Progenitor cell of endocrine pancreas (in vitro differentiated cells): Measurements from ENCODE around the gene AP1AR. TPM values are rescaled to one million over a fixed set of nuclear protein-coding genes. Genes with fewer than 3 reads are reported as not detected.

Source experiments
- DNase-seq: peaks from one replicate; pipeline ENCODE4 v3.0.0; 2021; ENCODE audit warnings: low spot score; ENCODE audit not compliant: unreplicated experiment
- H3K27ac Mint-ChIP-seq: 2 replicates; pipeline ENCODE4 v1.8.0; 2021; ENCODE audit warnings: mild to moderate bottlenecking, moderate library complexity, mixed read lengths
- H3K27me3 Mint-ChIP-seq: 2 replicates; pipeline ENCODE4 v1.8.0; 2021; ENCODE audit warnings: mixed read lengths
- H3K36me3 Mint-ChIP-seq: 2 replicates; pipeline ENCODE4 v1.8.0; 2022; ENCODE audit warnings: mixed read lengths; ENCODE audit not compliant: insufficient read depth
- H3K4me1 Mint-ChIP-seq: 2 replicates; pipeline ENCODE4 v1.8.0; 2021; ENCODE audit warnings: low read depth, mixed read lengths
- H3K4me3 Mint-ChIP-seq: 2 replicates; pipeline ENCODE4 v1.8.0; 2021; ENCODE audit warnings: low read depth, mild to moderate bottlenecking, moderate library complexity, mixed read lengths
- H3K9me3 Mint-ChIP-seq: 2 replicates; pipeline ENCODE4 v1.8.0; 2021; ENCODE audit warnings: low read depth, mixed read lengths
- total RNA-seq: library from RNA; stranded (reverse); gene quantifications from 2 replicates; pipeline ENCODE4 v1.2.1, GENCODE V29; 2021
- TF ChIP-seq, protein P1 (sequence below): fragments of 200-600 bp; sonication (generic); IDR thresholded peaks from one replicate; pipeline ENCODE4 v1.5.0; 2021; ENCODE audit warnings: antibody characterized with exemption, mild to moderate bottlenecking; ENCODE audit not compliant: unreplicated experiment

The AP1AR gene
- total RNA-seq, 1 donor from 2014 or later: 17.0 TPM

DNA sequence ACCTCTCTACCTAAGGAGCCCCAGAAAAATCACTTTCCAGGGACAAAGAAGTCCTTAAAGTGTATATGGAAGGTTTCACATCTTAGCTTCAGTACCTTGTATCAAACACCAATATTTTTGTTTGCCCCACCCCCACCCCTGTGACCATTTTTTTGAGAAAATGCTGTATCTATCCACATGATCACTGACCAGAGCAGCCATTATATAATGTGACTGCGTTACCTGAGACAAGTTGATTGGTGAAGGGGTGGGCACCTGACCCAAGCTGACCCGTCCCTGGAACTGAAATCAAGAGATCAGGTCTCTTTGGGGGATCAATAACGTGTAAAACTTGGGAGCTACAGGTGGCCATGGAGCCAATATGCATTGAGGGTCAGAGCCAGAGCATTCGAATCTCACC is 43.4 kb downstream of the AP1AR start:
- DNase-seq: no peak
- Mint-ChIP-seq H3K9me3 (peaks cover 9% of the 10 kb centered on the region), H3K27ac (no peak overlapping the region), H3K27me3 (no peaks in the 10 kb centered on the region), H3K4me1 (peaks cover 2% of the 10 kb centered on the region), H3K4me3 (no peak overlapping the region), H3K36me3 (peaks cover 21% of the 10 kb centered on the region)
- TF ChIP-seq, protein P1, sequence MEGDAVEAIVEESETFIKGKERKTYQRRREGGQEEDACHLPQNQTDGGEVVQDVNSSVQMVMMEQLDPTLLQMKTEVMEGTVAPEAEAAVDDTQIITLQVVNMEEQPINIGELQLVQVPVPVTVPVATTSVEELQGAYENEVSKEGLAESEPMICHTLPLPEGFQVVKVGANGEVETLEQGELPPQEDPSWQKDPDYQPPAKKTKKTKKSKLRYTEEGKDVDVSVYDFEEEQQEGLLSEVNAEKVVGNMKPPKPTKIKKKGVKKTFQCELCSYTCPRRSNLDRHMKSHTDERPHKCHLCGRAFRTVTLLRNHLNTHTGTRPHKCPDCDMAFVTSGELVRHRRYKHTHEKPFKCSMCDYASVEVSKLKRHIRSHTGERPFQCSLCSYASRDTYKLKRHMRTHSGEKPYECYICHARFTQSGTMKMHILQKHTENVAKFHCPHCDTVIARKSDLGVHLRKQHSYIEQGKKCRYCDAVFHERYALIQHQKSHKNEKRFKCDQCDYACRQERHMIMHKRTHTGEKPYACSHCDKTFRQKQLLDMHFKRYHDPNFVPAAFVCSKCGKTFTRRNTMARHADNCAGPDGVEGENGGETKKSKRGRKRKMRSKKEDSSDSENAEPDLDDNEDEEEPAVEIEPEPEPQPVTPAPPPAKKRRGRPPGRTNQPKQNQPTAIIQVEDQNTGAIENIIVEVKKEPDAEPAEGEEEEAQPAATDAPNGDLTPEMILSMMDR: no peak

DNA sequence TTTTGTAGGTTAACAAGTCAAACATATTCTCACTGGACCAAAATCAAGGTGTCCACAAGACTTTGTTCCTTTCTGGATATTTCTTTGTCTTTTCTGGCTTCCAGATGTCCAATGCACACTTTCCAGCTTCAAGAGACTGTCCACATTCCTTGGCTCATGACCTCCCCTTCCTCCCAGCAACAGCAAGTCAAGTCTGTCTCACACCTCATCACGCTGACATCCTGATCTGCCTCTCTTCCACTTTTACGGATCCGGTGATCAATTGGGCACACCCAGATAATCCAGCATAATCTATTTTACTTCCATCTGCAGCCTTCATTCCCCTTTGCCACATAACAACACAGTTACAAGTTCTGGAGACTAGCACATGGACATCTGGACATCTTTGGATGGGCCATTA is 44.5 kb downstream of the AP1AR start:
- peaks cover 21% of the 10 kb centered on the region for H3K36me3 Mint-ChIP-seq
- no peak overlapping the region for H3K27ac Mint-ChIP-seq
- TF ChIP-seq, protein P1: no peak
- no peak overlapping the region for H3K4me3 Mint-ChIP-seq
- H3K27me3 Mint-ChIP-seq: no peaks in the 10 kb centered on the region
- H3K4me1 Mint-ChIP-seq: peaks cover 2% of the 10 kb centered on the region
- peaks cover 6% of the 10 kb centered on the region for H3K9me3 Mint-ChIP-seq
- no peak for DNase-seq

DNA sequence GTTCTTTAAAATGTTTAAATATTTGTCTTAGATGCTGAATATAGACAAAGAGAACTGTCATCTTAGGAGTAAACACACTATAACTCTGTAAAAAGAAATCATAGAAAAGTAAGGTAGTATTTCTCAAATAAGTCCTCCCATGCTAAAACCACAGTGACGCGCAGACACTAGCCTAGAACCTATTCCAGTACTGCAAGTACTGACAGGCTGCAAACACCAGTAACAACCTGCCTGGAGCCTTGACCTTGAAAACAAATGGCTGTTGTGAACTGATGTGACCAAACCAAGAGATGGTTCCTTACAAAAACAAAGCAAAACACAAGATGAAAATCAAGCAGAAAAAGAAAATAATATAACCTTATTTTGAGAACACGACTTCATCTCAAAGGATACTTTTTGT is 45.6 kb downstream of the AP1AR start:
- no peak for DNase-seq
- Mint-ChIP-seq H3K27me3 (no peaks in the 10 kb centered on the region), H3K4me3 (no peak overlapping the region), H3K27ac (no peak overlapping the region), H3K36me3 (peaks cover 21% of the 10 kb centered on the region), H3K4me1 (peaks cover 2% of the 10 kb centered on the region), H3K9me3 (no peaks in the 10 kb centered on the region)
- TF ChIP-seq, protein P1: no peak

DNA sequence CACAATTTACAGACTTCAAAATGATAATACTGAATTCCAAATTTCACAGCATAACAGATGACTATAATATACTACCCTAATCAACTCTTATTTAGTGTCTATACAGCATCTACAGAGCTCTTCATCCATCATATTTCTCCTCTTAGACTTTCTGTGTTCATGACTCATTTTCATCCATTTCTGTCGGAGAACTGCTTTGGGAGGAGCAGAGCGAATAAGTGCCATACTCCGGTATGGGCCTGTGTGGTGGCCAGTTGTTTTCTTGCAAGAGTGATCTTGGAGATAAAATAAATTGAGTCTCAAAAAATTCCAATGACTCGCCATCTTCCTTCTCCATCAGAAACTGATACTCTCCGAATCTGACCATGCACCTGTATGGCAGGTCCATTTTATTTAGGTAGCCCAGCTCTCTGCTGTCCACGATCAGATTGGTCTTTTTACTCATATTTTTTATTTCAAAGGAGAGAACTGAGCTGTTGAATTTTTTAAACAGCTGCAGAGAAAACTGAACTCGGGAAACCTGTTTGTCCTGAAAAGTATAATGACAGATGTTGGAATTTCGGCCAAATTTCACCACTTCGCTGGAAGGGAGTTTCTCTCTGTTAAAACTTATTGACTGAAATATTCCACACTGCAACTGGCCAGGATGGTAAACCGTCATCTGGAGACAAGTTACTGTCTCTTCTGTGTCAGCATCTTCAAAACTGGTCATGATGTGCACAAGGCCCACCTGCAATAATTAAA is 46.3 kb downstream of the AP1AR start:
- Mint-ChIP-seq H3K4me1 (peaks cover 4% of the 10 kb centered on the region), H3K27ac (no peak overlapping the region), H3K4me3 (no peak overlapping the region), H3K27me3 (no peaks in the 10 kb centered on the region), H3K9me3 (no peaks in the 10 kb centered on the region), H3K36me3 (peaks cover 21% of the 10 kb centered on the region)
- no peak for DNase-seq
- TF ChIP-seq, protein P1: no peak

DNA sequence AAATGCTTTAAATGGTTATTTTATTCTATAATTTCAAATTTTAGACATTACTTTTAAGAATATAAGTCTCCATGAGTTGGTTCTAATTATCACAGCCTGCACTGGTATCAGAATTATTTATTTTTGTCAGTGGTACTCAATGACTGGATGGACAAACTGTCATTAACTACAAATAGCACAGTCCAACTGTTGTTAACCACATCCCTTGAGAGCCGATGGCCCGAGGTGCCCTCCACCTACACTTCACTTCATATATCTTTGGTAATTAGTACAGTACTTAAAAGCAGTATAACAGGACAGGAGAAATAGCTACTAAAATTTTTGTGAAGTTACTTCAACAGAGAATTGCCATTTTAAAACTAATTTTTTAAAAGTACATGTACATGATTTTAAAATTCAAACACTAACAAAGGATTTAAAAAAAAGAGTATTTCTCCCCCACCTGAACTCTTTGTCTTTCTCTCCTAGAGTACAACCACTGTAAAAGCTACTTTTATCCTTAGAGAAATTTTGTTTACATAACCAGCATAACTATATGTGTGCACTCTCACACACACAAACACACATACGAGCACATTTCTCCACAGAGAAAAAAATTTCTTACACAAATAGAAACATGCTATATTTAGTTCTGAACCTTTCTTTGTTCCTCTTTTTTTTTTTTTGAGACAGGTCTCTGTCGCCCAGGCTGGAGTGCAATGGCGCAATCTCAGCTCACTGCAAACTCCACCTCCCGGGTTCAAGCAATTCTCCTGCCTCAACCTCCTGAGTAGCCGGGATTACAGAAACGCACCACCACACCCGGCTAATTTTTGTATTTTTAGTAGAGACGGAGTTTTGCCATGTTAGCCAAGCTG is 47.7 kb downstream of the AP1AR start:
- Mint-ChIP-seq H3K4me1 (peaks cover 16% of the 10 kb centered on the region), H3K4me3 (no peak overlapping the region), H3K9me3 (no peaks in the 10 kb centered on the region), H3K27ac (no peak overlapping the region), H3K36me3 (peaks cover 21% of the 10 kb centered on the region), H3K27me3 (no peaks in the 10 kb centered on the region)
- TF ChIP-seq, protein P1: no peak
- no peak for DNase-seq
